Measurements from ENCODE around the gene TUBA4A.

TUBA4A gene

GRCh38 chr2:219253753-219254589 lies at the start of gene TUBA4A:
TUBA4A (minus strand) TSS chr2:219253918; CDS start chr2:219253858, 60 bp downstream.
- CTCF ChIA-PET, result interaction anchor here (0.6 to 3.2 kb wide), 7 partner anchors 23 to 94 kb away, joined by 3 to 22 read pairs (median 4); partner anchors contain the start of gene DNAJB2
- no peak for TF ChIP-seq CTCF (conservative IDR thresholded peaks at IDR 0.05; ENCODE audit: low read depth)
- peak within 1 kb of the TSS; percentile 98 for H3K27ac ChIP-seq
- DNase-seq (ENCODE audit: low spot score), result peak; percentile 92
- POLR2A ChIA-PET (ENCODE audit: low non-redundant PET), result interaction anchor here (0.6 to 4.9 kb wide), 5 partner anchors 9 to 463 kb away, joined by 3 to 35 read pairs (median 6); partner anchors contain the start of genes DNAJB2, GLB1L and STK16

GRCh38 chr2:219302412-219302968 lies 48.8 kb upstream of the TUBA4A start:
- no peak for TF ChIP-seq CTCF (conservative IDR thresholded peaks at IDR 0.05; ENCODE audit: low read depth)
- no peak overlapping the region for H3K27ac ChIP-seq
- ChIA-PET POLR2A (ENCODE audit: low non-redundant PET) (no interaction called here), CTCF (interaction anchor here (0.6 kb wide), 1 partner anchor 306 kb away, joined by 5 read pairs; no protein-coding TSS in a partner anchor)
- no peak for DNase-seq (ENCODE audit: low spot score)

GRCh38 chr2:219300022-219300421 lies 46.3 kb upstream of the TUBA4A start:
- POLR2A ChIA-PET (ENCODE audit: low non-redundant PET), result no interaction called here
- CTCF ChIA-PET, result interaction anchor here (1.0 to 2.8 kb wide), 5 partner anchors 12 to 292 kb away, joined by 3 to 15 read pairs (median 5); partner anchors contain the start of genes ANKZF1, ATG9A and DNAJB2
- H3K27ac ChIP-seq, result no peak overlapping the region
- no peak for TF ChIP-seq CTCF (conservative IDR thresholded peaks at IDR 0.05; ENCODE audit: low read depth)
- no peak for DNase-seq (ENCODE audit: low spot score)

GRCh38 chr2:219299372-219299760 lies 45.6 kb upstream of the TUBA4A start:
- ChIA-PET POLR2A (ENCODE audit: low non-redundant PET) (no interaction called here), CTCF (interaction anchor here (0.5 to 2.8 kb wide), 11 partner anchors 12 to 726 kb away, joined by 3 to 15 read pairs (median 3); partner anchors contain the start of genes ANKZF1, ATG9A, DNAJB2 and TUBA4A)
- TF ChIP-seq CTCF (conservative IDR thresholded peaks at IDR 0.05; ENCODE audit: low read depth), result no peak

GRCh38 chr2:219298759-219299371 lies 45.1 kb upstream of the TUBA4A start:
- POLR2A ChIA-PET (ENCODE audit: low non-redundant PET), result no interaction called here
- peak; percentile 91 for DNase-seq (ENCODE audit: low spot score)

More at GRCh38 chr2:219299372-219299760, 45.6 kb upstream of the TUBA4A start:
- DNase-seq (ENCODE audit: low spot score), result no peak
- no peak overlapping the region for H3K27ac ChIP-seq

More at GRCh38 chr2:219298759-219299371, 45.1 kb upstream of the TUBA4A start:
- H3K27ac ChIP-seq, result no peak overlapping the region
- TF ChIP-seq CTCF (conservative IDR thresholded peaks at IDR 0.05; ENCODE audit: low read depth), result peak; percentile 97
- CTCF ChIA-PET, result interaction anchor here (0.5 to 2.8 kb wide), 12 partner anchors 13 to 725 kb away, joined by 3 to 15 read pairs (median 4); partner anchors contain the start of genes ANKZF1, ATG9A, DNAJB2 and TUBA4A
